ENCODE data around the gene UTS2R. TPM values are rescaled to one million over a fixed set of nuclear protein-coding genes. Genes with fewer than 3 reads are reported as not detected.

Gene UTS2R
- polyA plus RNA-seq, 3 donors: not detected

DNA sequence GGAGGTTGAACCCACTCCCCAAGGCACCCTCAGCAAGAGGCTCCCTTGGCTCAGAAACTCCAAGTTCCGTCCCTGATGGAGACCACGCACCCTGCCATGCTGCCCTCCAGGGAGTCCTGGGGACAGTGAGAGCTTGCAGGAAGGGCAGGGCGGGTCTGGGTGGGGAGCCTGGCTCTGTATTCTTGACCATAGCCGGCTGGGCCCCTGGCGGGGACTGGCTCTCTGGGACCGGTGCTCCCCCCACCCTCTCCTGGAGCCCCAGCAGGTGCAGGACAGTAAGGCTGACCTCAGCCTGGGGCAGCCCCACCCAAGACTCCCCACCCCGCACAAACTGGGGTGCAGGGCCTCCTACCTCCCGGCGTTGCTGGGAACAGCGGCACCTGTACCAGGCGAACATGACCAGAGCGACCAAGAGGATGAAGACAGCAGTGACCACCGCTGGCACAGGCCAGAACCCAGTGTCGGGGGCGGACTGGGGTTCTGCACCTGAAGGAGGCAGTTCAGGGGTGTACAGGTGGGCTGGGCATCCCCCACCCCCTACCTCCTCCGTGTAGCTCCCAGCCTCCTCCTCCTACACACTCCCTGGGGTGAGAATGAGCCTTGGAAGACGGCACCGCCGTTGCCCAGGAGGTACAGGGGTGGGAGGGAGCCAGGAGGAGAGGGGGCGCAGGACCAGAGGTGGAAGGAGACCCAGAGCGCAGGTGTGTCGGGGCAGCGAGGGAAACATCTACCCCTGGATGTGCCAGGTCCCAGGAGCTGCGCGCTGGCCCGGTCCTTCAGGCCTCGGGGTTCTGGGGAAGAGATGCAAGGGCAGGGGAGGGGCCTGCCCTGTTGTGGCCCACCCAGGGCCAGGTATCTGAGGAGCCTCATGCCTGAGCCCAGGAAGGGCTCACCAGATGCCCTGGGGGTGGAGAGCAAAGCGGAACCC lies 48.8 kb upstream of the UTS2R start:
- Mint-ChIP-seq H3K36me3 (peaks cover 37 to 51% of the 10 kb centered on the region in 2 donors), H3K9me3 (peaks cover 0 to 3% (median 0%) of the 10 kb centered on the region in 7 donors), H3K4me3 (no peak overlapping the region), H3K4me1 (peaks cover 5% of the 10 kb centered on the region), H3K27ac (no peak overlapping the region), H3K27me3 (ENCODE audit: low read depth in 3 of 3) (peaks cover 10 to 20% (median 11%) of the 10 kb centered on the region in 3 donors)
- intact Hi-C loops (cut with micrococcal nuclease): loop anchor here in 1 of 2 donors (5.0 to 10.0 kb wide), 2 partner anchors 80 to 298 kb away; partner anchors contain the start of genes CENPX and LRRC45
- H3K4me3 ChIP-seq (replicated peaks in 1 of 3; ENCODE audit: low read depth in 2 of 3, low read length in 3 of 3): no peak overlapping the region
- H4K20me1 ChIP-seq (ENCODE audit: insufficient read depth, low read length): peaks cover 94% of the 10 kb centered on the region
- H3K36me3 ChIP-seq (replicated peaks in 1 of 2; ENCODE audit: control insufficient read depth in 1 of 2, insufficient read depth in 2 of 2, low read length in 2 of 2): peaks cover 11 to 37% of the 10 kb centered on the region in 2 donors
- H3K4me1 ChIP-seq (ENCODE audit: control insufficient read depth in 1 of 2, insufficient read depth in 2 of 2, low read length in 2 of 2): peaks cover 0 to 5% of the 10 kb centered on the region in 2 donors
- no peaks in the 10 kb centered on the region for H3K27me3 ChIP-seq (ENCODE audit: control insufficient read depth in 2 of 2, insufficient read depth in 2 of 2, low read length in 2 of 2)
- H2AFZ ChIP-seq (ENCODE audit: insufficient read depth, low read depth, low read length, poor library complexity, severe bottlenecking): no peak overlapping the region
- H3K4me2 ChIP-seq (replicated peaks; ENCODE audit: extremely low read depth, low read length, poor library complexity, severe bottlenecking): no peak overlapping the region
- no peaks in the 10 kb centered on the region for H3K79me2 ChIP-seq (ENCODE audit: insufficient read depth, low read length)
- peaks cover 0 to 15% of the 10 kb centered on the region in 2 donors for H3K9me3 ChIP-seq (replicated peaks in 1 of 2; ENCODE audit: control insufficient read depth in 1 of 2, insufficient read depth in 1 of 2, low read length in 2 of 2)
- H3K9ac ChIP-seq (ENCODE audit: insufficient read depth, low read length, poor library complexity, severe bottlenecking): no peak overlapping the region
- TF ChIP-seq, protein P1, sequence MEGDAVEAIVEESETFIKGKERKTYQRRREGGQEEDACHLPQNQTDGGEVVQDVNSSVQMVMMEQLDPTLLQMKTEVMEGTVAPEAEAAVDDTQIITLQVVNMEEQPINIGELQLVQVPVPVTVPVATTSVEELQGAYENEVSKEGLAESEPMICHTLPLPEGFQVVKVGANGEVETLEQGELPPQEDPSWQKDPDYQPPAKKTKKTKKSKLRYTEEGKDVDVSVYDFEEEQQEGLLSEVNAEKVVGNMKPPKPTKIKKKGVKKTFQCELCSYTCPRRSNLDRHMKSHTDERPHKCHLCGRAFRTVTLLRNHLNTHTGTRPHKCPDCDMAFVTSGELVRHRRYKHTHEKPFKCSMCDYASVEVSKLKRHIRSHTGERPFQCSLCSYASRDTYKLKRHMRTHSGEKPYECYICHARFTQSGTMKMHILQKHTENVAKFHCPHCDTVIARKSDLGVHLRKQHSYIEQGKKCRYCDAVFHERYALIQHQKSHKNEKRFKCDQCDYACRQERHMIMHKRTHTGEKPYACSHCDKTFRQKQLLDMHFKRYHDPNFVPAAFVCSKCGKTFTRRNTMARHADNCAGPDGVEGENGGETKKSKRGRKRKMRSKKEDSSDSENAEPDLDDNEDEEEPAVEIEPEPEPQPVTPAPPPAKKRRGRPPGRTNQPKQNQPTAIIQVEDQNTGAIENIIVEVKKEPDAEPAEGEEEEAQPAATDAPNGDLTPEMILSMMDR (IDR thresholded peaks at IDR 0.05): no peak
- H3K27ac ChIP-seq (ENCODE audit: low read depth in 1 of 2, low read length in 2 of 2): no peak overlapping the region
- DNase-seq: no peak
- WGBS (ENCODE audit: insufficient coverage): 96% methylated on average over 19 of the region's 28 CpGs

DNA sequence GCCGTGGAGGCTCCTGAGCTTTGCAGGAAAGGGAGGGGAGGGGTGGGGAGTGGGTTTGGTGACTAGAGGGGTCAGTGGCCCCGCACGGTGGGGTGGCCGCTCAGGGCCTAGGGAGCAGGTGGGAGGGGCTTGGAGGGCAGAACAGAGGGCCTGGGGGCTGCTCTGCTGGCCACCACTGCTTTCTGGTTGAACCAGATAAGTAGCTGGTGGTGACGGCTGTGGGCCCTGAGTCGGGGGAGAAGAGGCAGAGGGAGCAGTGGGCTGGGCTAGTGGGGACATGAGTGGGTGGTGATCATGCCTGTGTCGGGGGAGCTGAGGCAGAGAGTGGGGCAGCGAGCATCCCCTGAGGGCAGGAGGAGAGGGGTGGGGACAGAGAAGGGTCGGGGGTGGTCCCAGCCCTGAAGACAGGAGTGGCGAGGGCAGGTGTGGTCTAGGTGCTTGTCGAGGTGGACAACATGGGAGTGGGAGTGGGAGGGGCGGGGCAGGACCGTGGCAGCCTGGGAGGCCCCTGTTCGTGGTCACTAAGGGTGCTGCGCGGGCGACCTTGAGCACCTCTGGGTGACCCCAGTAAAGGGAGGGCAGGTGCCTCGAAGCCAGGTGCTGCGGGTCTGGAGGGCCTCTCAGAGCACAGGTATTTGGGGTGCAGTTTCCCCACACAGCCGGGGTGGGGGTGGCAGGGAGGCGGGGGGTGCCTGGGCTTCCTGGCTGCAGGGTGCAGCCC lies 47.9 kb upstream of the UTS2R start:
- TF ChIP-seq, protein P1 (IDR thresholded peaks at IDR 0.05): no peak
- Histone ChIP-seq H3K9ac (ENCODE audit: insufficient read depth, low read length, poor library complexity, severe bottlenecking) (no peak overlapping the region), H3K36me3 (replicated peaks in 1 of 2; ENCODE audit: control insufficient read depth in 1 of 2, insufficient read depth in 2 of 2, low read length in 2 of 2) (peaks cover 11 to 37% of the 10 kb centered on the region in 2 donors), H4K20me1 (ENCODE audit: insufficient read depth, low read length) (peaks cover 96% of the 10 kb centered on the region), H3K27me3 (ENCODE audit: control insufficient read depth in 2 of 2, insufficient read depth in 2 of 2, low read length in 2 of 2) (no peaks in the 10 kb centered on the region), H3K4me1 (ENCODE audit: control insufficient read depth in 1 of 2, insufficient read depth in 2 of 2, low read length in 2 of 2) (peaks cover 0 to 5% of the 10 kb centered on the region in 2 donors), H3K27ac (ENCODE audit: low read depth in 1 of 2, low read length in 2 of 2) (no peak overlapping the region), H3K9me3 (replicated peaks in 1 of 2; ENCODE audit: control insufficient read depth in 1 of 2, insufficient read depth in 1 of 2, low read length in 2 of 2) (peaks cover 0 to 12% of the 10 kb centered on the region in 2 donors), H3K4me2 (replicated peaks; ENCODE audit: extremely low read depth, low read length, poor library complexity, severe bottlenecking) (no peak overlapping the region), H2AFZ (ENCODE audit: insufficient read depth, low read depth, low read length, poor library complexity, severe bottlenecking) (no peak overlapping the region), H3K4me3 (replicated peaks in 1 of 3; ENCODE audit: low read depth in 2 of 3, low read length in 3 of 3) (no peak overlapping the region), H3K79me2 (ENCODE audit: insufficient read depth, low read length) (no peaks in the 10 kb centered on the region)
- intact Hi-C loops (cut with micrococcal nuclease): loop anchor here in 1 of 2 donors (5.0 to 10.0 kb wide), 2 partner anchors 81 to 299 kb away; partner anchors contain the start of genes CENPX and LRRC45
- Mint-ChIP-seq H3K9me3 (peaks cover 0 to 3% (median 0%) of the 10 kb centered on the region in 7 donors), H3K27ac (no peak overlapping the region), H3K4me3 (no peak overlapping the region), H3K27me3 (ENCODE audit: low read depth in 3 of 3) (peaks cover 10 to 24% (median 13%) of the 10 kb centered on the region in 3 donors), H3K36me3 (peaks cover 38 to 51% of the 10 kb centered on the region in 2 donors), H3K4me1 (peaks cover 5% of the 10 kb centered on the region)
- 81% methylated on average over 19 of the region's 21 CpGs for WGBS (ENCODE audit: insufficient coverage)
- DNase-seq: no peak

Measured in CD14-positive monocyte (primary cell).